Endothelial cell of umbilical vein (primary cell): ENCODE results near the gene CTBP2. TPM values are rescaled to one million over a fixed set of nuclear protein-coding genes. Genes with fewer than 3 reads are reported as not detected.

Source experiments
- BruUV-seq: library from RNA; stranded (reverse); fragments of 400-500 nt; replicated peaks from 2 replicates; lab custom pipeline; 2021; lab: Mats Ljungman, UMichigan
- CTCF ChIA-PET: fragments of 300-600, 350-600 bp; sonication (Branson Sonifier 250); formaldehyde crosslinking; loops from one replicate; lab custom pipeline; 2021; ENCODE audit warnings: antibody characterized with exemption, inconsistent platforms; lab: Charles Lee
- POLR2A ChIA-PET: fragments of 300-600, 350-600 bp; sonication (Branson Sonifier 250); formaldehyde crosslinking; loops from one replicate; lab custom pipeline; 2021; ENCODE audit warnings: antibody characterized with exemption, inconsistent platforms; lab: Charles Lee
- DNase-seq: peaks from one replicate; pipeline ENCODE4 v3.0.0-alpha.2; 2011; ENCODE audit warnings: low read depth, low spot score
- FAIRE-seq: peaks from 2 replicates; lab custom pipeline; 2011; peaks lifted over from hg19 to GRCh38; lab: Jason Lieb, UNC
- H2AFZ ChIP-seq: 2 replicates; pipeline ENCODE4 v1.6.0; 2012; ENCODE audit warnings: low read depth, low read length, control low read depth, inconsistent platforms
- H3K27ac ChIP-seq: 2 replicates; pipeline ENCODE4 v1.5.1; 2011; ENCODE audit warnings: low read depth, mild to moderate bottlenecking, control low read depth, low read length, moderate library complexity; ENCODE audit not compliant: insufficient read depth
- H3K27me3 ChIP-seq, 2 experiments: 2 replicates each; pipeline versions ENCODE4 v1.6.0 to v1.6.1; 2011; ENCODE audit warnings: low read length in 2 of 2, mixed read lengths in 1 of 2; ENCODE audit not compliant: control insufficient read depth in 2 of 2, insufficient read depth in 2 of 2
- H3K36me3 ChIP-seq, 2 experiments: 2 replicates in 1 of 2; 3 replicates in 1 of 2; pipeline ENCODE4 v1.5.1; 2011; ENCODE audit warnings: low read length in 2 of 2, mild to moderate bottlenecking in 1 of 2, moderate library complexity in 1 of 2; ENCODE audit not compliant: control insufficient read depth in 2 of 2, insufficient read depth in 2 of 2; ENCODE audit errors: extremely low read depth in 1 of 2
- H3K4me1 ChIP-seq: 3 replicates; pipeline ENCODE4 v1.5.1; 2011; ENCODE audit warnings: mild to moderate bottlenecking, low read length; ENCODE audit not compliant: control insufficient read depth, insufficient read depth; ENCODE audit errors: extremely low read depth
- H3K4me2 ChIP-seq: 2 replicates; pipeline ENCODE4 v1.6.1; 2011; ENCODE audit warnings: low read length, control low read depth, mixed read lengths; ENCODE audit not compliant: insufficient read depth
- H3K4me3 ChIP-seq, 3 experiments: fragments of 200-600 bp in 1 of 3; sonication (generic), shearing (Covaris generic) in 1 of 3; replicated peaks in 1 of 3; 2 replicates each; pipeline ENCODE4 v1.5.1; 2011 to 2016; ENCODE audit warnings: control low read depth in 3 of 3, low read length in 3 of 3, mild to moderate bottlenecking in 2 of 3, inconsistent platforms in 1 of 3, low read depth in 1 of 3, moderate library complexity in 1 of 3; ENCODE audit not compliant: insufficient read depth in 1 of 3
- H3K79me2 ChIP-seq: 2 replicates; pipeline ENCODE4 v1.6.0; 2012; ENCODE audit warnings: low read length, inconsistent platforms; ENCODE audit not compliant: control insufficient read depth, insufficient read depth
- H3K9ac ChIP-seq: replicated peaks from 2 replicates; pipeline ENCODE3; 2011; ENCODE audit warnings: low read length, control low read depth; ENCODE audit not compliant: insufficient read depth; ENCODE audit errors: extremely low read depth
- H3K9me1 ChIP-seq: replicated peaks from 3 replicates; pipeline ENCODE4 v1.6.0; 2011; ENCODE audit warnings: mild to moderate bottlenecking, low read length; ENCODE audit not compliant: control insufficient read depth, insufficient read depth; ENCODE audit errors: extremely low read depth
- H3K9me3 ChIP-seq: replicated peaks from 2 replicates; pipeline ENCODE4 v1.5.1; 2012; ENCODE audit warnings: low read length, inconsistent platforms; ENCODE audit not compliant: control insufficient read depth, insufficient read depth
- H4K20me1 ChIP-seq: replicated peaks from 2 replicates; pipeline ENCODE3; 2011; ENCODE audit warnings: mild to moderate bottlenecking, low read length; ENCODE audit not compliant: control insufficient read depth, insufficient read depth; ENCODE audit errors: extremely low read depth
- EZH2 ChIP-seq: IDR thresholded peaks from 2 replicates; pipeline ENCODE4 v1.6.1; 2012; ENCODE audit warnings: borderline replicate concordance, low read depth, mild to moderate bottlenecking, moderate library complexity, low read length, inconsistent platforms; ENCODE audit not compliant: severe bottlenecking
- FOS ChIP-seq: IDR thresholded peaks from 2 replicates; pipeline ENCODE4 v1.6.1; 2011; ENCODE audit warnings: mild to moderate bottlenecking, low read length, moderate library complexity, borderline replicate concordance; ENCODE audit not compliant: insufficient read depth
- GATA2 ChIP-seq: IDR thresholded peaks from 2 replicates; pipeline ENCODE4 v1.7.0; 2011; ENCODE audit warnings: low read depth, mild to moderate bottlenecking, moderate library complexity, mixed read lengths, low read length; ENCODE audit not compliant: insufficient read length, insufficient read depth
- JUN ChIP-seq: IDR thresholded peaks from 2 replicates; pipeline ENCODE4 v1.6.1; 2011; ENCODE audit warnings: borderline replicate concordance, low read depth; ENCODE audit not compliant: insufficient read length, insufficient read depth
- MYC ChIP-seq: IDR thresholded peaks from one replicate; pipeline ENCODE4 v1.6.1; 2011; ENCODE audit warnings: mild to moderate bottlenecking, low read depth, low read length
- POLR2A ChIP-seq: IDR thresholded peaks from 2 replicates; pipeline ENCODE4 v1.6.1; 2012; ENCODE audit warnings: low read depth, mild to moderate bottlenecking, control low read depth, low read length
- POLR2AphosphoS5 ChIP-seq: IDR thresholded peaks from 2 replicates; pipeline ENCODE4 v1.6.1; 2012; ENCODE audit warnings: low read depth, mild to moderate bottlenecking, control low read depth, low read length, moderate library complexity; ENCODE audit not compliant: insufficient read depth
- dilution Hi-C: fragments of 300-500 bp; cut with MboI; formaldehyde crosslinking; loops from one replicate; pipeline ENCODE4 v1.15.0; 2019; ENCODE audit warnings: low sequenced_read_pairs; ENCODE audit not compliant: extremely low pct_ligation_motif_present
- intact Hi-C: fragments of 100-400 bp; cut with micrococcal nuclease; formaldehyde crosslinking; loops from one replicate; pipeline ENCODE4 v1.10.0; 2022
- polyA plus RNA-seq, 4 experiments: library from polyadenylated mRNA; depleted of rRNA in 3 of 4; stranded (reverse) in 3 of 4; unstranded in 1 of 4; fragments of >200 nt; gene quantifications; 2 replicates each; pipeline versions ENCODE4 v1.2.1 to v1.2.3, GENCODE V29; 2011 to 2012; ENCODE audit warnings: missing spikeins in 1 of 4
- total RNA-seq: library from RNA; stranded (reverse); gene quantifications from 2 replicates; pipeline ENCODE4 v1.2.3, GENCODE V29; 2021
- TF ChIP-seq, protein P1 (sequence below): IDR thresholded peaks from 2 replicates; pipeline ENCODE4 v1.6.1; 2011; ENCODE audit not compliant: insufficient read depth, insufficient read length
- TF ChIP-seq, protein P2 (sequence below), 2 donors: IDR thresholded peaks; 1 replicate in 1 of 2; 2 replicates in 1 of 2; pipeline ENCODE4 v1.5.1; 2011; ENCODE audit warnings: low read length in 2 of 2, mild to moderate bottlenecking in 2 of 2, moderate library complexity in 2 of 2, control low read depth in 1 of 2, inconsistent platforms in 1 of 2, low read depth in 1 of 2; ENCODE audit not compliant: insufficient read depth in 1 of 2; ENCODE audit errors: extremely low read depth in 1 of 2

The CTBP2 gene
- total and polyA plus RNA-seq, 2 donors (not counting 3 experiments of a cell fraction or from before 2014, with no cell fraction given), result 118 to 128 TPM

DNA sequence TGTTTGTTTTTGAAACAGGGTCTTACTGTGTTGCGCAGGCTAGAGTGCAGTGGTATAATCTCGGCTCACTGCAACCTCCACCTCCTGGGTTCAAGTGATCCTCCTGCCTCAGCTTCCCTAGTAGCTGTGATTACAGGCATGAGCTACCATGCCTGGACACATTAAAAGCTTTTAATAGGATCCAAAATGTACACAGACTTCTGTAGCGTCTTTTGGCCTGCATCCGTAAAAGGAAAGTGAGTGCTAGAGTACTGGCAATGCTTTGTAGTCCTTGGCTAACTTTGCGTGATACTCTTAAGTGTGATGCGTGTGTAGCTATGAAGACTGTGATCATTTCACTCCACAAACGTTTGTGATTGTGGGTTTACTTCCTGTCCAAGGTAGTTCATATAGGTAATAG is 205.1 kb downstream of the CTBP2 start:
- Histone ChIP-seq H3K36me3 (peaks cover 0 to 2% of the 10 kb centered on the region in 2 experiments), H2AFZ (no peak overlapping the region), H3K4me3 (no peak overlapping the region), H4K20me1 (peaks cover 12% of the 10 kb centered on the region), H3K27ac (no peak overlapping the region), H3K4me2 (no peak overlapping the region), H3K9me3 (no peaks in the 10 kb centered on the region), H3K9ac (no peak overlapping the region), H3K27me3 (no peaks in the 10 kb centered on the region), H3K4me1 (no peaks in the 10 kb centered on the region), H3K79me2 (peaks cover 56% of the 10 kb centered on the region), H3K9me1 (no peaks in the 10 kb centered on the region)
- BruUV-seq, result no TSS peak
- no peak for DNase-seq
- ChIA-PET POLR2A (no interaction called here), CTCF (no interaction called here)
- dilution Hi-C loops (no loop called here), intact Hi-C loops (no loop called here)
- TF ChIP-seq GATA2 (no peak), JUN (no peak), EZH2 (no peak), MYC (no peak), POLR2A (no peak), FOS (no peak), POLR2AphosphoS5 (no peak)
- TF ChIP-seq, protein P1, sequence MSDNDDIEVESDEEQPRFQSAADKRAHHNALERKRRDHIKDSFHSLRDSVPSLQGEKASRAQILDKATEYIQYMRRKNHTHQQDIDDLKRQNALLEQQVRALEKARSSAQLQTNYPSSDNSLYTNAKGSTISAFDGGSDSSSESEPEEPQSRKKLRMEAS, result no peak
- TF ChIP-seq, protein P2, sequence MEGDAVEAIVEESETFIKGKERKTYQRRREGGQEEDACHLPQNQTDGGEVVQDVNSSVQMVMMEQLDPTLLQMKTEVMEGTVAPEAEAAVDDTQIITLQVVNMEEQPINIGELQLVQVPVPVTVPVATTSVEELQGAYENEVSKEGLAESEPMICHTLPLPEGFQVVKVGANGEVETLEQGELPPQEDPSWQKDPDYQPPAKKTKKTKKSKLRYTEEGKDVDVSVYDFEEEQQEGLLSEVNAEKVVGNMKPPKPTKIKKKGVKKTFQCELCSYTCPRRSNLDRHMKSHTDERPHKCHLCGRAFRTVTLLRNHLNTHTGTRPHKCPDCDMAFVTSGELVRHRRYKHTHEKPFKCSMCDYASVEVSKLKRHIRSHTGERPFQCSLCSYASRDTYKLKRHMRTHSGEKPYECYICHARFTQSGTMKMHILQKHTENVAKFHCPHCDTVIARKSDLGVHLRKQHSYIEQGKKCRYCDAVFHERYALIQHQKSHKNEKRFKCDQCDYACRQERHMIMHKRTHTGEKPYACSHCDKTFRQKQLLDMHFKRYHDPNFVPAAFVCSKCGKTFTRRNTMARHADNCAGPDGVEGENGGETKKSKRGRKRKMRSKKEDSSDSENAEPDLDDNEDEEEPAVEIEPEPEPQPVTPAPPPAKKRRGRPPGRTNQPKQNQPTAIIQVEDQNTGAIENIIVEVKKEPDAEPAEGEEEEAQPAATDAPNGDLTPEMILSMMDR (IDR thresholded peaks at IDR 0.05; ENCODE audit: extremely low read depth in 1 of 2, insufficient read depth in 1 of 2, low read depth in 1 of 2, low read length in 2 of 2), result no peak
- no peak for FAIRE-seq
